Inflammatory macrophage treated with lipopolysaccharide for 1 hour (primary cell): Measurements from ENCODE around the gene JHY.
A peak's percentile ranks its signal among the peaks of the same experiment; 100 is the strongest.

Experiments used
- DNase-seq, 2 donors: peaks; one replicate each; pipeline ENCODE4 v3.0.0-alpha.2; 2020 to 2022

JHY gene

GRCh38 chr11:122954455-122954854, 71.9 kb downstream of the JHY start:
- DNase-seq, result no peak

GRCh38 chr11:122963961-122964360, 81.4 kb downstream of the JHY start:
- no peak for DNase-seq

- no peak for DNase-seq
These were observed 93.6 kb downstream of the JHY start for GRCh38 chr11:122976061-122976733.

- DNase-seq, result no peak
These were observed 94.3 kb downstream of the JHY start for GRCh38 chr11:122976734-122977469.

DNA sequence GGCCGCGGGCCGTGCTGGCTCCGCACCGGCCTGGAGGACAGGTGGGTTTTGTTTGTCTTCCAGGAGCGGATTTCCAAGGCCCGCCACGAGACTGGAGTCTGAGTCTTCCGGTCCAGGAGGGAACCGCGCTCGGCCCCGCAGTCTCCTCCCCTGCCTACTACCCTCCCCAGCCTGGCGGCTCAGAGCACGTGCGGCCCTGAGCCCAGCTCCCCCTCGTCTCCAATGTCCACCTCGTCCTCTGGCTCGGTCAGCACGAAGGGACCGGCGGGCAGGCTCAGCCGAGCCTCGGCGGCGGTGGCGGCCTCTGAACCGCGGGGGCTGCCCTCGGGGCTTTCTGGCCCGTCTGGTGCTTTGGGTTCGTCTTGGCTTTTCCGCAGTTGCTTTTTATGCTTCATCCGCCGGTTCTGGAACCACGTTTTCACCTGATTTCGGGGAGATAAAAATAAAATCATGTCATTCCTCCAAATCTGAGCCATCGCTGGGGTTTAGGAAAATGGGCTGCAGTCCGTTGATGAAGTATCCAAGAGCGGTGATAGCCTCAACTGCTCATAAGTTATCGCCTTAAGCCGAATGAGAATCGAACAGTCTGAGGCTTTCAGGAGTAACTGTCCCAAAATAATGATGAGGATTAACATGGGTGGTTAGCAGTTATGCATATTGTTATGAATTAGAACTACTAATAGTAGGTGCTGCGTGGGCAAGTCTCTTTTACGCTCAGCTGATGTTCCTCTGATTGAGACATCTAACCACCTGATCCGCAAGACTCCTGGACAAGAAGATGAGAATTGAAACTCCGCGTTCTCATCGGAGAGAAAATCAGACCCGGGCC, 95.1 kb downstream of the JHY start:
- DNase-seq, result no peak

DNA sequence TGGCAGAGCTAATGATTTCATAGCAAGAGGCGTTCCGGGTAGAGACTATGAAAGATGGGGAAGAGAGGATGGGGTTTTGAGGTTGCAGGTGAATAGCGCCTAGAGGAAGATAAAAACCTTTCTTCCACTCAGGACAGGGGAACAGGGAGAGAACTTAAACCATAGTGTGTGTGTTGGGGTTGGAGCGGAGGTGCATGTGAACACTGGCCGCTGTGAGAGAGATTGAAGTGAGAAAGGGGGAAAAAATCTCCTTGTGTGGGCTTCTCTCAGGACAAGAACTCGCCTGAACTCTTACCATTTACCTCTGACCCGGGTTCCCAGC, 95.7 kb downstream of the JHY start:
- no peak for DNase-seq

- DNase-seq, result no peak
These were observed 96.7 kb downstream of the JHY start for GRCh38 chr11:122979103-122979814.

- no peak for DNase-seq
These were observed 97.4 kb downstream of the JHY start for GRCh38 chr11:122979815-122980595.

DNA sequence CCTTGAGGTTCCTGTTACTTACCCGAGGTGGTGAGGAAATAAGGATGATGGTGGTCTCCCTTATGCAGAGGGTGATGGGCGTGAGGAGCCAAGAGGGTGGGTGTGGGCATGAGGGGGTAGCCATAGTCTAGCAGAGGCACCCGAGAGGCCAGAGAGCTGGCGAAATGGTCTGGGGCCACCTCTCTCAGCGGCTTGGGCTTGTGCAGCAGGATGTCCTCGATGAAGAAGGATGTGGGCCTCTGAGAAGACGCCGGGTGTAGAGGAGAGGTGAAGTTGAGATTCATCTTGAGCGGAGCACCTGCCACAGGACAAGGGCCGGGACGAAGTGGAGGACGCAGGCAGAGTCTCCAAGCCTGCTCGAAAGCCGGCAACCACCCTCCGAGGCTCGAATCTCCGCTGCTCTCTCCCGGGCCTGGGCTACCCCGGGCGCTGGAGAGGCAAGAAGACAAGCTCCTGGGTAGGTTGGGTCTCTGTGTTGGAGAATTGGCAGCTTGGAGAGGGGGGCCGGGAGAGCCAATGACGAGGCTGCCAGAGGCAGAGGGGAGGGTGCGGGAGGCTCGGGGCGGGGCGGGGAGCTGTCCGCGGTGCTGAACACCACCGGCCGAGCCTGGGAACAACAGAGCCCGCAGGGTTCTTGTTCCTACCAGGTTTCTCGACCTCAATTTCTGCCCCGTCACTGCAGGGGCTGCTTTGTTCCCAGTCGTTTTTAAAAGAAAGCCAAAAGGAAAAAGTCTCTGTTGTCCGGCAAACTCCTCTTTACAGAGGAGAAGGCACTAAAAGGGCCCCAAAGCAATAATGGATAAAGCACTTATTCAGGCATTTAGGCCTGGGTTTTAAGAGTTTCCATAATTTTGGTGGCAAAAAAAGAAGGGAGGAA, 99.1 kb downstream of the JHY start, which contains the start of gene BSX:
Gene BSX (minus strand): TSS at position 447 of the 877 bp plus-strand sequence. CDS start 163 bp downstream, at position 284.
- peak; percentile 5 to 50 for DNase-seq

DNA sequence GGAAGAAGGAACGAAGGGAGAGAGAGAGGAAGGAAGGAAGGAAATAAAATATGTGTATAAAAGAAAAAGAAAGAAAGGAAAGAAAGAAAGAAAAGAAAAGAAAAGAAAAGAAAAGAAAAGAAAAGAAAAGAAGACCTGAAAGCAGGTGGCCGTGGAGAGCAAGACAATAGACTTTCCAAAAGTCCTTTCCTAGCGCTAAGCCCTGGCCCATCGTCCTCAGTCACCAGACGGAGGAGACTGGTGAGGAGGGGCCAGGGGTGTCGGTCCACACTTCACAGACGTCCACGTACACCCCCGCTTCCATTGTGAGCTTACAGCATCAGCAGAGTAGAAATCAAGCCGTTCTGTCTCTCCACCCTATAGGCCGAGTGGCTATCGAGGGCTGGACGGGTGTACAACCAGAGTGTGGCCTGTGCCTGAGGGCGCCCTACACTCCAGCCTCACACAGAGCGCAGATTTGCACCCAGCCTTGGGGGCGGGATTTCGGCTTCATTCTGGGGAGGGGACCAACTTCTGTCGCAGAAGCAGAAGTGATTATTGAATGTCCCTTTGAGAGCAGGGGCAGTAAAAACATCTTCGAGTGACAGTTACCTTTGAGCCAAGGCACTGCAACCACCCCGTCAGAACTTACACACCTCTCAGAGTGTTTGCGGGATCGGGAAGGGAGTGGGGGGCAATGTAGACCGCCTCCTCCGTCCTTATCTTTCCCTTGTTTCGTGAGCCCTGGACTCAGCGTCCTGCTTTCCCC, 101.1 kb downstream of the JHY start:
- no peak for DNase-seq

GRCh38 chr11:122984186-122985011, 101.8 kb downstream of the JHY start:
- DNase-seq, result peak; percentile 8 to 20

- no peak for DNase-seq
These were observed 113.0 kb downstream of the JHY start for GRCh38 chr11:122995526-122995925.

- DNase-seq, result no peak
These were observed 116.3 kb downstream of the JHY start for GRCh38 chr11:122998727-122999366.

DNA sequence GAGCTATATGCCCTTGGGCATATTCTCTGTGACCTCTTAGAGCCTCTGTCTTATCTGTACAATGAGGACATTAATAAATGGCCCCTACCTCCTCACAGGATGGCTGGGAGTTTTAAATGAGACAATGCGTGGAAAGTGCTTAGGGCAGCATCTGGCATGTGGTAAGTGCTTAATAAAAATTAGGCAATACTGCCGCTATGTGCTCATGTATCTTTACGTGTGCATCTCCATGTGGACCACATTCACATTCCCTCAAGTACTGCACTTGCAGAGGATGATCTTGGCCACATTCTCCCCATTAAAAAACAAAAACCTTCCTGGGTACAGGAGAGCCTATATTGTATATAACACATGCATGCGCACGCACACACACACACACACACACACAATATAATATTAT, 118.2 kb downstream of the JHY start:
- DNase-seq, result no peak

GRCh38 chr11:123006860-123007542, 124.4 kb downstream of the JHY start:
- no peak for DNase-seq
